HepG2 (cell line): Measurements from ENCODE around the gene GZF1. TPM values are rescaled to one million over a fixed set of nuclear protein-coding genes. Genes with fewer than 3 reads are reported as not detected.
A peak's percentile ranks its signal among the peaks of the same experiment; 100 is the strongest.

Experiments used
- ATAC-seq: fragments of 200-7000 bp; cut with Tn5 transposase; 3 replicates; pipeline ENCODE4 v1.9.1; 2020; ENCODE audit warnings: mild to moderate bottlenecking, moderate library complexity
- BruUV-seq: library from RNA; stranded (reverse); fragments of 400-500 nt; replicated peaks from 2 replicates; lab custom pipeline; 2021; lab: Mats Ljungman, UMichigan
- CTCF ChIA-PET: fragments of 300-600 bp; formaldehyde crosslinking; extraction: SDS; loops from one replicate; lab custom pipeline; 2021; ENCODE audit warnings: low total read pairs, inconsistent platforms, low intra/inter-chr PET ratio; lab: Yijun Ruan, JAX
- POLR2A ChIA-PET: fragments of 350-600 bp; sonication (Branson Sonifier 250); formaldehyde crosslinking; loops from one replicate; lab custom pipeline; 2020; ENCODE audit warnings: antibody characterized with exemption, inconsistent platforms; lab: Yijun Ruan, JAX
- DNase-seq: peaks from one replicate; pipeline ENCODE4 v3.0.0-alpha.2; 2015; ENCODE audit warnings: low spot score
- FAIRE-seq: peaks from 3 replicates; lab custom pipeline; 2011; peaks lifted over from hg19 to GRCh38; lab: Jason Lieb, UNC
- H2AFZ ChIP-seq: one replicate; pipeline ENCODE4 v1.6.1; 2011; ENCODE audit warnings: low read length, inconsistent platforms
- H3K27ac ChIP-seq: fragments of 300-600 bp; 3 replicates; pipeline ENCODE4 v1.8.0; 2011; ENCODE audit warnings: mixed run types, mild to moderate bottlenecking, mixed read lengths, low read length, inconsistent platforms; ENCODE audit not compliant: insufficient read depth; ENCODE audit errors: extremely low read length
- H3K27me3 ChIP-seq, 2 experiments: fragments of 200-600 bp in 1 of 2; 2 replicates in 1 of 2; 3 replicates in 1 of 2; pipeline versions ENCODE4 v1.6.0 to v1.8.0; 2011; ENCODE audit warnings: low read length in 2 of 2, mild to moderate bottlenecking in 2 of 2, moderate library complexity in 2 of 2, inconsistent platforms in 1 of 2; ENCODE audit not compliant: insufficient read depth in 2 of 2, control insufficient read depth in 1 of 2
- H3K36me3 ChIP-seq, 2 experiments: fragments of 200-600 bp in 1 of 2; replicated peaks in 1 of 2; 2 replicates in 1 of 2; 3 replicates in 1 of 2; pipeline versions ENCODE4 v1.5.1 to v1.8.0; 2011; ENCODE audit warnings: low read length in 2 of 2, inconsistent platforms in 1 of 2; ENCODE audit not compliant: insufficient read depth in 2 of 2, control insufficient read depth in 1 of 2
- H3K4me1 ChIP-seq: 2 replicates; pipeline ENCODE4 v1.5.1; 2012; ENCODE audit warnings: low read length, inconsistent platforms; ENCODE audit not compliant: insufficient read depth
- H3K4me2 ChIP-seq: 2 replicates; pipeline ENCODE4 v1.6.0; 2011; ENCODE audit warnings: low read depth, low read length, inconsistent platforms
- H3K4me3 ChIP-seq, 3 experiments: fragments of 200-600 bp in 1 of 3; sonication (generic), shearing (Covaris generic) in 1 of 3; replicated peaks in 1 of 3; 2 replicates each; pipeline ENCODE4 v1.5.1; 2011 to 2016; ENCODE audit warnings: low read length in 3 of 3, inconsistent platforms in 2 of 3, low read depth in 2 of 3, mild to moderate bottlenecking in 2 of 3, control low read depth in 1 of 3, mixed read lengths in 1 of 3; ENCODE audit not compliant: insufficient read depth in 1 of 3
- H3K79me2 ChIP-seq: one replicate; pipeline ENCODE4 v1.6.1; 2011; ENCODE audit warnings: low read length, inconsistent platforms; ENCODE audit not compliant: insufficient read depth
- H3K9ac ChIP-seq: 2 replicates; pipeline ENCODE4 v1.6.0; 2011; ENCODE audit warnings: mild to moderate bottlenecking, low read depth, low read length, inconsistent platforms; ENCODE audit not compliant: insufficient read depth
- H3K9me3 ChIP-seq: 2 replicates; pipeline ENCODE4 v1.5.1; 2012; ENCODE audit warnings: mild to moderate bottlenecking, low read length
- H4K20me1 ChIP-seq: 2 replicates; pipeline ENCODE4 v1.6.0; 2011; ENCODE audit warnings: inconsistent platforms, mild to moderate bottlenecking, low read length, moderate library complexity; ENCODE audit not compliant: insufficient read depth
- AGO2 ChIP-seq: fragments of 200-400 bp; formaldehyde crosslinking; optimal IDR thresholded peaks from 2 replicates; pipeline ENCODE3; 2017; ENCODE audit warnings: mild to moderate bottlenecking, low read depth, low read length, moderate library complexity
- ARID2 ChIP-seq: sonication (generic); formaldehyde crosslinking; IDR thresholded peaks from 2 replicates; pipeline ENCODE4 v1.8.1; 2022; ENCODE audit warnings: mild to moderate bottlenecking, missing genetic modification reagents, borderline replicate concordance
- ATF1 ChIP-seq: IDR thresholded peaks from 2 replicates; pipeline ENCODE4 v1.6.1; 2016; ENCODE audit warnings: mild to moderate bottlenecking, control low read depth
- CHCHD3 ChIP-seq: sonication (generic); formaldehyde crosslinking; IDR thresholded peaks from 2 replicates; pipeline ENCODE4 v1.8.0; 2022; ENCODE audit warnings: mild to moderate bottlenecking, missing genetic modification reagents, moderate library complexity
- CREM ChIP-seq, 2 experiments: sonication (generic) in 1 of 2; formaldehyde crosslinking in 1 of 2; IDR thresholded peaks; 2 replicates each; pipeline versions ENCODE4 v1.4.0 to v1.6.1; 2016 to 2020; ENCODE audit warnings: antibody characterized with exemption in 1 of 2, mild to moderate bottlenecking in 1 of 2, missing genetic modification reagents in 1 of 2
- FOXP1 ChIP-seq, 2 experiments: fragments of 450-650 bp in 1 of 2; IDR thresholded peaks; 2 replicates each; pipeline ENCODE4 v1.6.1; 2017 to 2018; ENCODE audit warnings: antibody characterized with exemption in 1 of 2
- KDM6A ChIP-seq: IDR thresholded peaks from 2 replicates; pipeline ENCODE4 v1.6.1; 2016; ENCODE audit warnings: low read depth
- MTF2 ChIP-seq: sonication (generic); formaldehyde crosslinking; IDR thresholded peaks from 2 replicates; pipeline ENCODE4 v1.5.0; 2020; ENCODE audit warnings: missing genetic modification reagents, borderline replicate concordance
- NR1H2 ChIP-seq: sonication (generic); formaldehyde crosslinking; IDR thresholded peaks from 2 replicates; pipeline ENCODE4 v1.8.1; 2022; ENCODE audit warnings: low read depth, missing genetic modification reagents, borderline replicate concordance
- TCF7 ChIP-seq: sonication (generic); IDR thresholded peaks from 2 replicates; pipeline ENCODE4 v1.6.1; 2016; ENCODE audit warnings: antibody characterized with exemption, low read depth
- TMF1 ChIP-seq: sonication (generic); formaldehyde crosslinking; IDR thresholded peaks from 2 replicates; pipeline ENCODE4 v1.8.1; 2022; ENCODE audit warnings: low read depth, missing genetic modification reagents
- ZBTB3 ChIP-seq: sonication (generic); formaldehyde crosslinking; IDR thresholded peaks from 2 replicates; pipeline ENCODE4 v1.4.0; 2020; ENCODE audit warnings: low read depth, mild to moderate bottlenecking, moderate library complexity, missing genetic modification reagents, borderline replicate concordance
- ZNF234 ChIP-seq: sonication (generic); formaldehyde crosslinking; conservative IDR thresholded peaks from 2 replicates; pipeline ENCODE4 v1.5.1; 2020; ENCODE audit warnings: mild to moderate bottlenecking, missing genetic modification reagents
- ZNF264 ChIP-seq: sonication (generic); formaldehyde crosslinking; IDR thresholded peaks from 2 replicates; pipeline ENCODE4 v1.4.0; 2020; ENCODE audit warnings: missing genetic modification reagents
- ZNF746 ChIP-seq: sonication (generic); formaldehyde crosslinking; IDR thresholded peaks from 2 replicates; pipeline ENCODE4 v1.8.0; 2022; ENCODE audit warnings: mild to moderate bottlenecking, missing genetic modification reagents
- ZNF768 ChIP-seq: sonication (generic); formaldehyde crosslinking; IDR thresholded peaks from 2 replicates; pipeline ENCODE4 v1.4.0; 2020; ENCODE audit warnings: missing genetic modification reagents
- ZNF83 ChIP-seq: sonication (generic); formaldehyde crosslinking; IDR thresholded peaks from 2 replicates; pipeline ENCODE4 v1.4.0; 2020; ENCODE audit warnings: missing genetic modification reagents, mild to moderate bottlenecking, borderline replicate concordance
- WGBS: methylation state at CpG from one replicate; pipeline ENCODE4 v1.1.6; 2017; ENCODE audit warnings: low lambda C conversion rate; 5-methylcytosine and 5-hydroxymethylcytosine counted together
- in situ Hi-C: cut with HindIII; loops from 2 replicates; pipeline ENCODE4 v1.10.0; 2017; ENCODE audit warnings: low pct_unique_long_range_greater_than_20kb; ENCODE audit not compliant: extremely low pct_ligation_motif_present
- intact Hi-C: fragments of 100-400 bp; cut with micrococcal nuclease; formaldehyde crosslinking; loops from one replicate; pipeline ENCODE4 v1.10.0; 2022; ENCODE audit not compliant: unreplicated experiment
- polyA plus RNA-seq, 8 experiments: library from polyadenylated mRNA; depleted of rRNA in 3 of 8; stranded (reverse) in 7 of 8; unstranded in 1 of 8; fragments of >200 nt; fragmentation: Illumina TruSeq in 4 of 8; extraction: Trizol in 4 of 8; gene quantifications; 2 replicates each; pipeline versions ENCODE4 v1.2.1 to v1.2.3, GENCODE V29; 2011 to 2016; ENCODE audit warnings: low read depth in 4 of 8, missing spikeins in 1 of 8, mixed read lengths in 1 of 8; ENCODE audit not compliant: insufficient read depth in 1 of 8
- total RNA-seq, 5 experiments: library from RNA; depleted of rRNA; stranded (reverse); fragments of >200 nt; fragmentation: Illumina TruSeq; extraction: Trizol; gene quantifications; 2 replicates each; pipeline ENCODE4 v1.2.3, GENCODE V29; 2016; ENCODE audit warnings: low read depth in 1 of 5
- TF ChIP-seq, protein P1 (sequence below): sonication (generic); formaldehyde crosslinking; IDR thresholded peaks from 2 replicates; pipeline ENCODE4 v1.8.0; 2022; ENCODE audit warnings: mild to moderate bottlenecking, missing genetic modification reagents, borderline replicate concordance

Gene GZF1
- total and polyA plus RNA-seq, 2 of the 13 experiments (the other 11 are each of a cell fraction or from before 2014, with no cell fraction given), result 16.9 to 26.0 TPM

DNA sequence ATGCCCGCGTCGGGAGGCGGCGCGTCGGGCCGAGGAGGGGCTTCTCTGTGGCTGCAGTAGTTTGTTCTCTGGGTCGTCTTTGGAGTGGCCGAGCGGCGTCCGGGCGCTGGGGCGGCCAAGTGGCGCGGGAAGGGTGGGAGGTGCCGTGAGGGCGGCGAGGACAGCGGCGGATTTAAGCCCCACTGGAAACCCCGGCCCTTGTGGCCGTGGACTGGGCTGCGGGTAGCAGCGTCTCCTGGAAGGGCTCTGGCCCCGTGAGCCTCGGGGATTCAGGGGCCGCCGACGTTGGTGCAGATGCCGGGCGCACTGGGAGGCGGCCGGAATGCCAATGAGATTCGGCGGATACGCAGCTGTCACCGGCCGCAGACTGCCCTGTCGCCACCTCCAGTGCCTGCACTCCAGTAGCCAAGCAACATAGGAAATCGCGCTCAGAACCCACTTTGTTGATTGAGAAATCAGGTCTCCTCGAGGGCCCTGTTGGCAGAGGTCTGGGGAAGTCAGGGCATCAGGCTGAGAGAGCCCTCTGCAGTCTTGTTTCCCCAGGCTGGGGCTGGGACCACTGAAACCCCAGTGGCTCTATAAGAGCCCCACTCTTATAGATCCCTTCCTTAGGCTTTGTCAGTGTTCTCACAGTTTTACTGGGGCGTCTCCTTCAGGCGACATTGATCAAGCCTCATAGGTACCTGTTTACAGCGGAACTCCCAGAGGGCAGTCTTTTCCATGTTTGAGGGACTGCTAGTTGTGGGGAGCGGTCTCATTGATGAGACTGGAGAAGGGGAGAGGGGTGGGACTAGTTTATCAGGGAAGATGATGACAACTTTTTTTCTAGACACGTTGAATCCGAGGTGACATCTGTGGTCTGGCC lies 642 bp downstream of the GZF1 start:
- Histone ChIP-seq H3K4me3 (peak overlapping the region; percentile 87 to 92 (median 88)), H3K36me3 (peaks cover 17 to 19% of the 10 kb centered on the region in 2 experiments; a peak in 4 of 5 replicates), H2AFZ (no peak overlapping the region), H3K27me3 (no peaks in the 10 kb centered on the region; a peak in 1 of 5 replicates), H3K27ac (peak overlapping the region; percentile 72), H3K79me2 (peaks cover 54% of the 10 kb centered on the region), H4K20me1 (peaks cover 14% of the 10 kb centered on the region; the same call in 1 of the 2 replicates), H3K9me3 (no peaks in the 10 kb centered on the region), H3K4me2 (peak overlapping the region; percentile 88), H3K4me1 (peaks cover 66% of the 10 kb centered on the region), H3K9ac (peak overlapping the region; percentile 85)
- in situ Hi-C loops, result no loop called here
- FAIRE-seq (no peak), DNase-seq (peak; percentile 46), ATAC-seq (peak; percentile 45)
- ChIA-PET POLR2A (interaction anchor here (1.3 kb wide), 1 partner anchor 59 kb away, joined by 4 read pairs; the partner anchor contains the start of gene NAPB), CTCF (interaction anchor here (1.1 kb wide), 1 partner anchor 12 kb away, joined by 3 read pairs; the partner anchor contains the start of gene NXT1)
- intact Hi-C loops, result loop anchor here (5.0 kb wide), 1 partner anchor 245 kb away; the partner anchor contains the start of gene CST9
- BruUV-seq, result TSS peak; percentile 45
- 3% methylated on average over 33 of the region's 50 CpGs for WGBS
- TF ChIP-seq ATF1 (CRISPR knock-in tag) (no peak), ZNF746 (CRISPR knock-in tag) (peak; percentile 39; the same call in 1 of the 2 replicates), CREM (IDR thresholded peaks at IDR 0.05) (no peak), CREM (CRISPR knock-in tag; IDR thresholded peaks at IDR 0.05) (no peak), AGO2 (peak; percentile 84), CHCHD3 (CRISPR knock-in tag) (peak; percentile 45; the same call in 1 of the 2 replicates), TCF7 (0 out of 2 replicates have a peak, but pooled peaks have one; percentile 11), FOXP1 (IDR thresholded peaks at IDR 0.05) (no peak), FOXP1 (CRISPR knock-in tag; IDR thresholded peaks at IDR 0.05) (no peak), TMF1 (peak; percentile 54; the same call in 1 of the 2 replicates), NR1H2 (0 out of 2 replicates have a peak, but pooled peaks have one; percentile 28), ZBTB3 (CRISPR knock-in tag) (no peak), MTF2 (peak; percentile 52; the same call in 1 of the 2 replicates), ARID2 (0 out of 2 replicates have a peak, but pooled peaks have one; percentile 32), ZNF768 (CRISPR knock-in tag) (peak; percentile 13; the same call in 1 of the 2 replicates), KDM6A (CRISPR knock-in tag) (no peak), ZNF83 (no peak), ZNF264 (CRISPR knock-in tag) (peak; percentile 94), ZNF234 (CRISPR knock-in tag) (no peak)
- TF ChIP-seq, protein P1, sequence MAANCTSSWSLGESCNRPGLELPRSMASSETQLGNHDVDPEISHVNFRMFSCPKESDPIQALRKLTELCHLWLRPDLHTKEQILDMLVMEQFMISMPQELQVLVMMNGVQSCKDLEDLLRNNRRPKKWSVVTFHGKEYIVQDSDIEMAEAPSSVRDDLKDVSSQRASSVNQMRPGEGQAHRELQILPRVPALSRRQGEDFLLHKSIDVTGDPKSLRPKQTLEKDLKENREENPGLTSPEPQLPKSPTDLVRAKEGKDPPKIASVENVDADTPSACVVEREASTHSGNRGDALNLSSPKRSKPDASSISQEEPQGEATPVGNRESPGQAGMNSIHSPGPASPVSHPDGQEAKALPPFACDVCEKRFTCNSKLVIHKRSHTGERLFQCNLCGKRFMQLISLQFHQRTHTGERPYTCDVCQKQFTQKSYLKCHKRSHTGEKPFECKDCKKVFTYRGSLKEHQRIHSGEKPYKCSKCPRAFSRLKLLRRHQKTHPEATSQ, result peak; percentile 73; the same call in 1 of the 2 replicates
